Esophagus mucosa (tissue), 1 donor: Measurements from ENCODE around the gene ELP5. TPM values are rescaled to one million over a fixed set of nuclear protein-coding genes. Genes with fewer than 3 reads are reported as not detected.

Experiments used
- ATAC-seq: fragments of 200-7000 bp; cut with Tn5 transposase; one replicate; pipeline ENCODE4 v1.9.1; 2020
- total RNA-seq: library from RNA; stranded (reverse); gene quantifications from one replicate; pipeline ENCODE4 v1.2.4, GENCODE V29; 2023
- donor health status: DM: yes; HTN: yes; CAD: no.

The ELP5 gene
- total RNA-seq, 1 donor from 2014 or later = 40.3 TPM

DNA sequence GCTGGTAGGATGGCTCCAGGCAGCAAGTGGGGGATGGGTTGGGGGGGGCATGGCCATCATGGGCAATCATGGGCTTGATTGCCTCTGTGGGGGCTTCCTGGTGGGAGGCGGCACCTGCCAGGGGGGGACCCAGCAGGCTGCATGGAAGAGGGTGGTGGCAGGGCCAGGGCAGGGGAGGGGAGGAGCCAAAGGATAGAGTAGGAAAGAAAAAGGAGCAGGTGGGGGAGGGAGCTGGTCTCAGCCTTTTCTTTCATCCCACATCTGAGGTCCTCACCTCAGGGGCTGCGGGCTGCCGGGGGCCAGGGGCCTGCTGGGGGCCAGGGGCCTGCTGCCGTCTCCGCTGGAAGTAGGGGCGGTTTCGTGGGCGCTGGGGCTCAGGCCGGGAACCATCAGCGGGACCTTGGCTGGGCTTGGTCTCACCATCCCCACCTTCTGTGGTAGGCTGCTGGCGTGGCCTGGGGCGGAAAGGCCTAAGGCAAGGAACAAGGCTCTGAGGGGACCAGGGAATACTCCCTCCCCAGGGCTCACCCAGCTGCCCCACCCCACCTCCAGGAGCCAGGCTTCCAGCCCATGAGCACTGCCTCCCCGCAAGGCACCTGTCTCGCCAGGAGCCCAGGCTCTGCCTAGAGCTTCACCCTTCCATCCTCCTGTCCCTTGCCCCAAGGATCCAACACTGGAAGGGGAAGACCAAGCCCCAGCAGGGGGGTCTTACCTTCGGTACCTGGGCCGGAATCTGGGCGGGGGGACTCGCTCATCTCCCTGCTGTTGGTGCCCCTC, 37.4 kb downstream of the ELP5 start:
- no peak for ATAC-seq

- no peak for ATAC-seq
Measured at GRCh38 chr17:7290166-7290565, 38.2 kb downstream of the ELP5 start.

- no peak for ATAC-seq
Measured at GRCh38 chr17:7290685-7291084, 38.7 kb downstream of the ELP5 start.

GRCh38 chr17:7292194-7292593, 40.2 kb downstream of the ELP5 start:
- ATAC-seq = no peak

- ATAC-seq = peak; percentile 3
Measured at GRCh38 chr17:7292729-7293128, 40.7 kb downstream of the ELP5 start.

- ATAC-seq = peak; percentile 5
Measured at GRCh38 chr17:7293159-7293558, 41.1 kb downstream of the ELP5 start.

GRCh38 chr17:7293816-7294613, 42.0 kb downstream of the ELP5 start:
- ATAC-seq = peak; percentile 65

- peak; percentile 53 for ATAC-seq
Measured at GRCh38 chr17:7294614-7295153, 42.7 kb downstream of the ELP5 start, which contains the start of gene YBX2. Gene YBX2, minus strand, starts transcription at chr17:7294639. Its CDS starts 139 bp downstream, at chr17:7294500.

- ATAC-seq = no peak
Measured at GRCh38 chr17:7295230-7296180, 43.5 kb downstream of the ELP5 start.

- peak; percentile 39 for ATAC-seq
Measured at GRCh38 chr17:7296189-7296861, 44.3 kb downstream of the ELP5 start.

GRCh38 chr17:7304179-7304578, 52.2 kb downstream of the ELP5 start:
- ATAC-seq = no peak

GRCh38 chr17:7306911-7307685, 55.1 kb downstream of the ELP5 start, which contains the start of gene EIF5A:
Gene EIF5A, plus strand, starts transcription at chr17:7307628. Its CDS starts 2,008 bp downstream, at chr17:7309636.
- peak; percentile 92 for ATAC-seq

- peak; percentile 46 for ATAC-seq
Measured at GRCh38 chr17:7307686-7308624, 55.9 kb downstream of the ELP5 start.

DNA sequence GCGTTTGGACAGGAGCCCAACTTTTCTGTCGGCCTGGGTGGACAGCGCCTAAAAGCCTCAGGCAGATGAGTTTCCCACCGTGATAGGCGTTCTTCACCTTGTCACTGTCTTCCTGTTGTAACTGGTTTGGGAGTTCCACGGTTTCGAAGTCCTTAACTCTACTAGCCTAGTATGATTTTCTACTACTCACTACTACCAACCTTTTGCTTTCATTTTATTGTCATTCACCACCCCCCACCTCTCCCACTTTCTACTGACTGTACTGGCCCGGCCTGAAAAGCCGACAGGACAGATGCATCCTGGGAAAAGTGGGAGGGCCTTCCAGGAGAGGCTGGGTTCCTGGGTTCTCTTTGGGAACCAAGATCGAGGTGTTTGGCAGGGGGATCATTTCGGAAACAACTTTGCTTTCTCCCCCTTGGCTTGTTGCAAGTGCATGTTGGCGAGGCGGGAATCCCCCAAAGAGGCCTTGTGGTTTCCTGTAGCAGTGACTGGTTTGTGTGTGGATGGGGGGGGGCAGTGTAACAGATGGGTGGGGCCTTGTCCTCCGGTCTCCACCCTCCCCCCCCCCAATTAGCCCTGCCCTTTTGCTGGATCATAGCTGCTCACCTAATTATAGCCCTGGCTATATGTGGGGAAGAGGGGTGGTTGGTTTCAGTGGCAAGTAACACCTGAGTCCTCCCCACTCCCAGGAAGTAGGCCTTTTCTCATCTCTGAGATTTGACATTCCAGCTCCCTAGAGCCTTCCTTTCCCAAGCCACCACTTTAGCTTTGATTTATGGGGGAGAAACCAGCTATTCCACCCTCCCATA, 56.8 kb downstream of the ELP5 start:
- peak; percentile 35 for ATAC-seq
